HG02759 (cell line): ENCODE measurements around the gene INO80D.
"Not testable (repeated sequence)": the region's sequence is repeated elsewhere in the genome, so short reads cannot be mapped to it uniquely, and the experiment has no call there.

ENCODE experiments used
- ATAC-seq: cut with Tn5 transposase; IDR thresholded peaks from one replicate; pipeline ENCODE4 v1.9.1; 2021; ENCODE audit warnings: mild to moderate bottlenecking, moderate library complexity; ENCODE audit not compliant: unreplicated experiment

Gene INO80D

DNA sequence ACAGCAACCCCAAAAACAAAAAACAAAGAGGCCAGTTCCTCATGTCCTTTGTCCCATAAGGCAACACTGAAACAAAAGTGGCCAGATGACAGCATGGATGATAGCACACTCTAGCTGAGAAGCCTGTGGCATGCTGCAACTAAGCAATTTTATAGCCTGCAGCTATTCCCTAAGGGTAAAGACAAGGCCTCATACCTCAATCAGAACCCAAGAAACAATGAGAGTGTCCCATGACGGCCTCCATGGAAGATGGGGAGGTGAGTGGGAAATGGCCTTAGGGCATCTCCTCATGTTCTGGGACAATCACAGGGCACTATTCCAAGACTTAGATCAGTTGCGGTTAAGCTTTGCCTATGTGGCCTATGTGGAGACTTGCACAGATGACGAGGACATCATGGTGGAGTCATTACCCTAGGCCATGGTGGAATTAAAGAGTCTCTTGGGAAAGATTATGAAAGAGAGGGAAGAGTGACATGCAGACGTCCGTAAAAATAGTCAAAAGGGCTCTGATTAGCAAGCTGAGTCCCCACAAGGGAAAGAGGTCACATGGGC is 103.1 kb downstream of the INO80D start:
- no peak for ATAC-seq

DNA sequence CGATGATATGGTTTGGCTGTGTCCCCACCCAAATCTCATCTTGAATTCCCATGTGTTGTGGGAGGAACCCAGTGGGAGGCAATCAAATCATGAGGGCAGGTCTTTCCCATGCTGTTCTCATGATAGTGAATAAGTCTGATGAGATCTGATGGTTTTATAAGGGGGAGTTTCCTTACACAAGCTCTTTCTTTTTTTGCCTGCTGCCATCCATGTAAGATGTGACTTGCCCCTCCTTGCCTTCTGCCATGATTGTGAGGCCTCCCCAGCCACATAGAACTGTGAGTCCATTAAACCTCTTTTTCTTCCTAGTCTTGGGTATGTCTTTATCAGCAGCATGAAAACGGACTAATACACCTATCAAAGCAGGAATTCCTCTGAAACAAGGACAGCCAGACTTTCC is 107.2 kb downstream of the INO80D start:
- ATAC-seq = not testable (repeated sequence)

DNA sequence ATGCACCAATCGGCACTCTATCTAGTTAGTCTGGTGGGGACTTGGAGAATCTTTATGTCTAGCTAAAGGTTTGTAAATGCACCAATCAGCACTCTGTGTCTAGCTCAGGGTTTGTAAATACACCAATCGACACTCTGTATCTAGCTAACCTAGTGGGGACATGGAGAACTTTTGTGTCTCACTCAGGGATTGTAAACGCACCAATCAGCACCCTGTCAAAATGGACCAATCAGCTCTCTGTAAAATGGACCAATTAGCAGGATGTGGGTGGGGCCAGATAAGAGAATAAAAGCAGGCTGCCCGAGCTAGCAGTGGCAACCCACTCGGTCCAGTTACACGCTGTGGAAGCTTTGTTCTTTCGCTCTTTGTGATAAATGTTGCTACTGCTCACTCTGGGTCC is 108.3 kb downstream of the INO80D start:
- not testable (repeated sequence) for ATAC-seq

DNA sequence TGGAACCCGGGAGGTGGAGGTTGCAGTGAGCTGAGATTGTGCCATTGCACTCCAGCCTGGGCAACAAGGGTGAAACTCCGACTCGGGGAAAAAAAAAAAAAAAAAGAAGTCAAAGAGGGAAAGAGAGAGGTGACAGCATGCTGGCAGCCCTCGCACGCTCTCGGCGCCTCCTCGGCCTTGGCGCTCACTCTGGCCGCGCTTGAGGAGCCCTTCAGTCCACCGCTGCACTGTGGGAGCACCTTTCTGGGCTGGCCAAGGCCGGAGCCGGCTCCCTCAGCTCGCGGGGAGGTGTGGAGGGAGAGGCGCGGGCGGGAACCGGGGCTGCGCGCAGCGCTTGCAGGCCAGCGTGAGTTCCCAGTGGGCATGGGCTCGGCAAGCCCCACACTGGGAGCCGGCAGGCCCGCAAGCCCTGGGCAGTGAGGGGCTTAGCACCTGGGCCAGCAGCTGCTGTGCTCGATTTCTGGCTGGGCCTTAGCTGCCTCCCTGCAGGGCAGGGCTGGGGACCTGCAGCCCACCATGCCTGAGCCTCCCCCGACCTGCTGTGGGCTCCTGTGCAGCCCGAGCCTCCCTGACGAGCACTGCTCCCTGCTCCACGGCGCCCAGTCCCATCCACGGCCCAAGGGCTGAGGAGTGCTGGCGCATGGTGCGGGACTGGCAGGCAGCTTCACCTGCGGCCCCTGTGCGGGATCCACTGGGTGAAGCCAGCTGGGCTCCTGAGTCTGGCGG is 108.9 kb downstream of the INO80D start:
- not testable (repeated sequence) for ATAC-seq

DNA sequence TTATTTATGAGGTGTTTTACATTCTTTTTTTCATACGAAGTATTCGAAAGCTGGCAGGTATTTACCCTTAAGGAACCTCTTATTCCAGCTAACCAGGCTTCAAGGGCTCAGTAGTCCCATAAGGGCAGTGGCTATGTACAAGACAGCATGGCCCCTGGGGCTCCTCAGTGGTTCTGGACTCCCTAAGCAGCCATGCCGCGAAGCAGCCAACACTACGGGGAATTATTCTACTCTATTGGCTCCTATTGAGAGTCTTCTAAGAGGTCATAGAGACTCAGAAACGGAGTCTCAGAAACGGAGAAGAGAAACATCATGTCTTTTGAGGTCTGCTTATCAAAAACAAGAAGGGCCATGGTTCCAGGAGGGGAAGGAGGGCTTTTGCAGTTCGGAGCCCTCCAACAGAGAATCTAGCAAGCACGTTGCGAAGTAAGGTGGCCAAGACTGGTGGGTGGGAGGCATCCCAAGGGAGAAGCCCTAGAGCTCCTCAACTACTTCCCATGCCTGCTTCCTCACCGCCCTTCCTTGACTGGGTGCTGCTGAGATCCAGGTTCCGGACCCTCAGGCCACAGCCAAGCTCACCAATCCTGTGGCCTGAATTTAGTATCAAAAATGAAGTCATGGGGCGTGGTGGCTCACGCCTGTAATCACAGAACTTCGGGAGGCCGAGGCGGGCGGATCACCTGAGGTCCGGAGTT is 109.7 kb downstream of the INO80D start:
- ATAC-seq = no peak

DNA sequence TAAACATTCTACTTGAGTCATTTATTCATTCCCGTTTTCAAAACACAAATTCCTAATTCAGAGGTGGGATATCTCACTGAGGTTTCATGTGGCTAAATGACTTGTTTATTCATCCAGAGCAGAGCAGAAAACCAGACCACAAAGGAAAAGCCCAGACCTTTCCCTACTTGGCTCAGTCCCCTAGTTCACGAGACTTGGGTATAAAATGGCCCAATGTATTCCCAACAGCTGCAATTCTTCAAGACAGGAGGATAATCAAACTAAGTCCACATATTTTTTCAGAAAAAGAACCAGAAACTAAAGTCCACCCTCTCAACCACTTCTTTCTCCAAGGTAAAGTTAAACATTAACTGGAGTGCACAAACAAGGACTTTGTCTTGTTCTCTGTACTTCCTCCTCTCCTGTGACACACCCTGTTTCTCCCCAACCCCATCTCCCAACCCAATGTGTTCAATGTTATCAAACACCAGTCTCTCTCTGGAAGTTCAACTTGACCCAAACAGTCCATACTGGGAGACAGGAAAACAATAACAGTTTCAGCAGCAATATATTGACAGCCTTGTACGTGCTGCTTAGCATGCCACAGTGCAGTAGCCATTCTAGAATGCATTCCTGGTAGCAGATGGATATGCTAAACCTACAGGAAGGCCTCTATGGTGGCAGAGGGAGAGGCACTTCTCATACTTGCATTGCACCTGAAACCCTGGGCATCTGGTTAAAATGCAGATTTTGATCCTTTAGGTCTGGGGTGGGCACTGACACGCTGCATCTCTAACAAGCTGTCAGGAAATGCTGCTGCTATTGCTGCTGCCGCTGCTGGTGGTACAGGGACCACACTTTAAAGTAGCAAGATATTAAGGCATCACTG is 110.7 kb downstream of the INO80D start:
- ATAC-seq = peak; percentile 87

DNA sequence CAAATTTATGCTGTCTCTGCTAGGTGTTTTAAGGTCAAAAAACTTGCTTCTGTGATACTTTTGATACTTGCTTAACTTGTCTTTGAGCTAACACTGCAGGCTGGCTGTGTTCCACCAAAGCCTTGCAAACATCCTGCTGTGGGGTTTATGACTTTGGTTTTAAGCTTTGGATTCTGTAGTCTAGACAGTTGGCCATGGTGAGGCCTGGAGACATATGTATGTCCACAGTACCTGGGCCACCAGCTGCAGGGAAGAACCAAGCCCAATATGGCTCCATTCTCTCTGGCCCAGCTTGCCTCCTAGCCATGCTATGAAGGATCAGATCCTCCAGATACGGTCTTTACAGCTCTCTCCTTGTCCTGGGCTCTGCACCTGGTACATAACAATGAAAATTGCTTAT is 113.9 kb downstream of the INO80D start:
- no peak for ATAC-seq

DNA sequence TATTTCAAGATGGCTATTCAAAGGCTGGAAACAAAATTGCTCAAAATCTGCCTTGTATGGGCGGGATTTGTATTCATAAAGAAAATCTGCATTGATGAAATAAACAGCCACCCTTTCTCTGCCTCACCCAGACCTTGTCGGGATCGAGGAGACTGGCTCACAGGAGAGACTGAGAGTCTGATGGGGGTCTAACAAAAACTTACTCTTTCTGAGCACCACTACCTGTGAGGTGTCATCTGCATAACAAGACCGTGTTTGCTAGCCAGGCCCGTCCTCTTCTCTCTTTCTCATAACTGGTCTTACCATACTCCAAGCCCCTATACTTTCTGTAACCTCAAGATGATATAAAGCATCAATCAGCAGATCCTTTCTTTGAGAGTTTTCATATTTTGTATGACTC is 115.6 kb downstream of the INO80D start:
- no peak for ATAC-seq

DNA sequence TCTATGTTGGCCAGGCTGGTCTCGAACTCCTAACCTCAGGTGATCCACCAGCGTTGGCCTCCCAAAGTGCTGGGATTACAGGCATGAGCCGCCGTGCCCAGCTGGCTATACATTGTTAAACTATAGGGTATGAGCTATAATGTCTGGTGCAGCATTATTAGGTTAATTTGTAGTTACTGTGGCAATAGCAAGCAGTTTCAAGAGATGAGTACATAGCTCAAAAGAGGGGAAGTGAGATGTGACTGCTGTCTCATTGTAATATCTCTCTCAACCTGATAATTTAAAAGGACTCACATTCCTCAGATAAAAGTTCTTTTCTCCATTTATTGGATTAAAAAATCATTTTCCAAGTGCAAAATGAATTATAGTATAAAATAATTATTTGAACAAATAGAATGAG is 116.4 kb downstream of the INO80D start:
- peak; percentile 49 for ATAC-seq

DNA sequence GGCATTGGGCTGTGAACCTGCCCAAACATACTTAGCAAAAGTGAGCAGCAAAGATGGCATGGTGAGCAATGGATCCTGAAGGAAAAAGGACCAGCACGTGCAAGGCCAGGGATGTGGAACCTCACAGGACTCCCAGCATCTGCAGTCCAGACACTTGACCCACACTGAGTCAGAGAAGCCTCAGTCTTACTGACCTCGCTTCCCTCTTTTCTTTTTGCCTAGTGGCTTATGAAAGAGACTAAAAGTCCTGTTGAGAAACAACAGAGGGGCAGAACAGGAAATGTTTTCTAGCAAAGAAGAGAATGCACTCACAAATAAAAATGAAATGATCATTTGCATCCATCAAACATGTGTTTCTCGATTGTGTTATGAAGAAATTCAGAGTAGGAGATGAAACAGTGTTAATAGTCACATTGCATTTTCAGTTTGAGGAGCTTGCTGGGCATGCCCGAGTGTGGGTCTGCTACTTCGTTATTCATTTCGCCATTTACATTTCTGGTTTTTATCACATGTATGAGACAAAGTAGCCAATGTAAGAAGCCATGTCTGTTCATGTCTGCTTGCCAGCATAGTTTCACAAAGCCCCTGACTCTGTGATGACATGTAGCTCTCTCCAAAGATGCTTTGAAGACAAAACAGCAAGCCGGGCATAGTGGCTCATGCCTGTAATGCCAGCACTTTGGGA is 118.4 kb downstream of the INO80D start:
- no peak for ATAC-seq

DNA sequence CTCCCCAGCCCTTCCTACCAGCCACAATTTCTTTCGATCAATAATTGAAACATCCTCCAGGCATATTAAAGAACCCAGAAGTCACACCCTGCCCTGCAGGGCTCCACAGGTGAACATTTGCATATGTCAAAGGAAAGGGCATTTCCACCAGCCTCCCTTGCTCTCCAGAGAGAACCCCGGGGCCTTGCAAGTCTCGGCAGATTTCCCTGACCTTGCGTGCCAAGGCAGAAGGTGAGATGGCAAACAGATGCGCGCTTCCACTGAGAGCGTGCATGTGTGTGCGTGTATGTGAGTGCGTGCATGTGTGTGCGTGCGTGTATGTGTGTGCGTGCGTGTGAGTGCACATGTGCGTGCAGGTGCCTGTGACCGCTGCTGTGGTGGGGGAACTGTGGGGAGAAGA is 120.3 kb downstream of the INO80D start:
- no peak for ATAC-seq

DNA sequence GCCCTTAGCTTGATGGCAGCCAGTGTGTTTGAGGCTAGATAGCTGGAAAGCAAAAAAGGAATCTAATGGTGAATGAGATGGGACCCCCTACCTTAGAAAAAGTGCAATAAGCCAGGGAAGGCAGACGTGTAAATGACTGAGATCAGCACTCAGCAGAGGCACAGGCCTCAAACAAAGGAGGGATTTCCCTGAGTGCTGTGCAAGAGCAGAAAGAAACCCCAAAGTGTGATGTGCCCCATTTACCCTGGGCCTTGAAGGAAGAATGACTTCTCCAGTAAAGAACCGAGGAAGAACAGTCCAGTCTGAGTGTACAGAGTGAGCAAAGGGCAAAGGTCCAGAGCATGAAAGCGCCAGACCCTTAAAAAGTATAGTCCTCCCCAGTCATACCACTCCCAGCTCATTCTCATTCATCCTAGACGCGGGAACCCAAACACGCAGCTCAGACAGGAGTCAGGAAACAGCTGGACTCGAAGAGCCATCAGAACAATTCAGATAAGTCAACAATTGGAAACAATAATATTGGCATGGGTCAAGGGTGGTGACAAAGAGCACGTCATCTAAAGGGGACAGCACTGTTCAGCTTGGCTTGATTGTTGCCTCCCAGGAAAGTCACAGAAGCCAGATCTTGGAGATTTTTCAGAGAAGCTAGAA is 121.7 kb downstream of the INO80D start:
- ATAC-seq = no peak

DNA sequence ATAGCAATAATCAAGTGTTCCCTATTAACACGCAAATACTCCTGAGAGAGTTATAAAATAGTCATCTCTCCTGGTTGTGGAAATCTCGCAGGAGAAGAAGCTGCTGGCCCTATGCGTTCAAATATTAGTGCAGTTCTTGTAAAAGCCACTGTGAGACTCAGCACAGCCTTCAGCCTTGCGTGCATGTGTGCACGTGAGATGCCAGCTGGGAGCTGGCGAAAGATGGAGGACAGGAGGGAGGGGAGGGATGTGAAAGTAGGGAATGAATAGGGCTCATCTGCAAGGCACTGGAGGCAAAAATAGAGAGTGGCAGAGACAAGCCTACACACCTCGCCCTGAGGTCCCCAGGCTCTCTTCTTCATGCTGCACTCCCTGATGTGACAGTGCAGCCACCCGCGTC is 126.5 kb downstream of the INO80D start:
- no peak for ATAC-seq

DNA sequence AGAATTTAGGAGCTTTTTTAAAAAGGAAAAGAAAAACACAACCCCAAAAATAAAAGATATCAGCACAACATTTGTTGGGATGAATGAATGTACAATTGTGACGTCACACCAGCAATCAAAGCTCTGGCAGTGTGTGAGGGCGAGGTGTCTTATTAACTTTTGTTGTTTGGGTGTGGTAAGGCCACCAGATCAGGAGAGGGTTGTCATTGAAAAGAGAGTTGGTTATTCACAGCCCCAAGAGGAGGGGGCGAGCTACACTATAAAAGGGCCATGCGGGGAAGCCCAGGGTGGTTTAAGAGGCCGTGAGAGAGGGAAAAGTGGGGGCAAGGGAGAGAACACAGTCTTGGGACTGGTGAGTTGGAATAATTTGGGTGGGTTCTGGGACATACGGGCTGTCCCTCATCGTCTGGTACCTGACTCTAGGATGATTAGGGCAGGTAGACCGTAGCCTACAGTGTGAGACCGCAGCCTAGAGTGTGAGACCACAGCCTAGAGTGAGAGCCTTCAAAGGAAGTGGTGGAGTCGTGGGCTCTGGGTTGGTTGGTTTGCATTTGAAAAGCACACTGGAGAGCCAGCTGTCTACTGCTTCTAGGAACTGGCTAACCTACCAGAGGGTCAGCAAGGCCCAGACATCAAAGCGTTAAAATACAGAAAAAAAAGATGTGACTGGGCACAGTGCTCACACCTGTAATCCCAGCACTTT is 128.4 kb downstream of the INO80D start:
- ATAC-seq = no peak

DNA sequence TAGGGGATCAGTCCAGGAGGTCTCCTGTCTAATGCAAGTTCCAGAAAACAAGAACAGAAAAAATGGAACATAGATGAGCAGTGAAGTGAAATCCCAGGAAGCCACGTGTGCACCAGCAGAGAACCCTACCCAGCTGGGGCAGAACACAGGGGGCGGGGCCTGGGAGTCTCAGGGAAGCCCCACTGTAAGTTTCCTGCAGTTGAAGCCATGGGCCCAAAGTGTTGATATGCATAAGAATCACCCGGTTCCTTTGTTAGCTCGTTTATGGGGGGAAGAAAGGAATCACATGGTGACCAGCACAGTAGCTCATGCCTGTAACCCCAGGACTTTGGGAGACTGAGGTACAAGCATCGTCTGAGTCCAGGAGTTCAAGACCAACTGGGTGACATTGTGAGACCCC is 131.3 kb downstream of the INO80D start:
- no peak for ATAC-seq

DNA sequence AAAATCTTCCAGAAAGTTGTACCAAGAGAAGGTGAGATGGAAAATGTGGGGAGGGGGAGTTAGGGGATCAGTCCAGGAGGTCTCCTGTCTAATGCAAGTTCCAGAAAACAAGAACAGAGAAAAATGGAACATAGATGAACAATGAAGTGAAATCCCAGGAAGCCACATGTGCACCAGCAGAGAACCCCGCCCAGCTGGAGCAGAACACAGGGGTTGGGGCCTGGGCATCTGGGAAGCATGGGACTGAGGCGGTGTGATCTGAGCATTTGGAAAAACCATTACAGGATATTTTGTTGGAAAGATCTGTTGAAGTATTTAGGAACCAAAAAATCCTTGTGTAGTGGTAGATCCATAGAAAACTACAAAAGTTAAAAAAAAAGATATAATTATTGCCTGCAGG is 133.7 kb downstream of the INO80D start:
- ATAC-seq = no peak

DNA sequence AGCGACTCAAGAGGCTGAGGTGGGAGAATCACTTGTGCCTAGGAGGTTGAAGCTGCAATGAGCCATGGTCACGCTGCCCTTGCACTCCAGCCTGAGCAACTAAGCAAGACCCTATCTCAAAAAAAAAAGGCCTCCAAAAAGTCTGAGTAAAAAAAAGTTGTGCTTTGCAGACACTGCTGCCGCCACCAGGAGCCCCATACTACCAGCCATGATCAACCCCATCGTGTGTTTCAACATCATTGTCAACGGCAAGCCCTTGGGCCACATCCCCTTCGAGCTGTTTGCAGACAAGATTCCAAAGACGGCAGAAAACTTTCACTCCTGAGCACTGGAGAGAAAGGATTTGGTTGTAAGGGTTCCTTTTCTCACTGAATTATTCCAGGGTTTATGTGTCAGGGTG is 137.1 kb downstream of the INO80D start:
- ATAC-seq = no peak

DNA sequence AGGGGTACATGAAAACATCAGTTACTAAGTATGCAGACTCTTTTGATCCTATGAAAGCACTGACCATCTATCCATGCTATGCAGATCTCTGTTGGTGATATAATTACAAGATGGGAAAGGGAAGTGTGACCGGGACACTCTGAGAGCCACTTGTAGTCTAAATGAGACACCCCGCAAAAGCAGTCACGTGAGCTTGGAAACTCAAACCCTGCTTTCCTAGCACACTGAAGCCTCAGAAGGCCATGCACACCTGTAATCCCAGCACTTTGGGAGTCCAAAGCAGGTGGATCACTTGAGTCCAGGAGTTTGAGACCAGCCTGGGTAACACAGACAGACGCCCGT is 137.5 kb downstream of the INO80D start:
- ATAC-seq = no peak

DNA sequence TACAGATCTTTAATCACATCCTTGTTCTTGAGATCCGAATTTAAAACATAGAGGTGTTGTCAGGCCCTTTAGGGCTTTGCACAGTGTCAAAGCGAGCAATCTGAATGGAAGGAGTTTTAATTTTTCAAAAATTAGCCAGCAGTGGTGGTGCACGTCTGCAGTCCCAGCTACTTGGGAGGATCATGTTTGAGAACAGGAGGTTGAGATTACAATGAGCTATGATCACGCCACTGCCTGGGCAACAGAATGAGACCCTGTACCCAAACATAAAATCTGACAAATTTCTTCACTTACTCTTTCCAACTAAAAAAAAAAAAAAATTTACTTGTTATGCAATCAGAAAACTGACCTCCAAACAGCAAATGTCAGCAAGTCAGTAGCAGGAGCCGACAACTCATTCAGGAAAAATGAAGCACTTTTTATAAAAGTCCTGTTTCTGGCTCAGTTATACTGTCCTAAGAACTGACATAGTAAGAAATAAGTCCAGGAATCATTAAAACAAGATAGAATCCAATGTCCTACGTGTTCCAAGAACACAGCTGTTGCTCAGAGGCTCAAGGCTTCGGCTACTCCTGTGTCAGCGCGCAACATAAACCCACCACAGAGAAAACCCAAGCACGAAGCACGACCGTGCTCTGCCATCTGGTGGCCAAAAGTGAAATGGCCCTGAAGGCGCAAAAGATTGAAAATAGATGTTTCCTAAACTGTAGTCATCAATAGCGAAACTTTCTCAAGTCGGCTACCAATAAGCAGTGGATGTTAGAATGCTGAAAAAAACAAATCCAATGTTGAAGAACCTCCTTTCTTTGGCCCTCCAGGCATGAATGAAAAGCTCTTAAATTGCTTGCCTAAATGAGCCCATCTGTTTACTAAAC is 138.1 kb downstream of the INO80D start:
- peak; percentile 91 for ATAC-seq
